ENCODE measurements around the gene CCL1.

DNA sequence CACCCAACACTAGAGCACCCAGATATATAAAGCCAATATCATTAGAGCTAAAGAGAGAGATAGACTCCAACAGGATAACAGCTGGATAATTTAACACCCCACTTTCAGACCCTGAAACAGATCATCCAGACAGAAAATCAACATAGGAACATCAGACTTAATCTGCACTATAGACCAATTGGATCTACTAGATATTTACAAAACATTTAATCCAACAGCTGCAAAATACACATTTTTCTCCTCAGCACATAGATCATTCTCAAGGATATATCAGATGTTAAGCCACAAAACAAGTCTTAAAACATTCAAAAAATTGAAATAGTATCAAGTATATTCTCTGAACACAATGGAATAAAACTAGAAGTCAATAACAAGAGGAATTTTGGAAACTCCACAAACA lies 10.8 kb downstream of the CCL1 start:
- no peak for TF ChIP-seq CSDC2 (CRISPR knock-in tag; IDR thresholded peaks at IDR 0.05)
- TF ChIP-seq, protein P1, sequence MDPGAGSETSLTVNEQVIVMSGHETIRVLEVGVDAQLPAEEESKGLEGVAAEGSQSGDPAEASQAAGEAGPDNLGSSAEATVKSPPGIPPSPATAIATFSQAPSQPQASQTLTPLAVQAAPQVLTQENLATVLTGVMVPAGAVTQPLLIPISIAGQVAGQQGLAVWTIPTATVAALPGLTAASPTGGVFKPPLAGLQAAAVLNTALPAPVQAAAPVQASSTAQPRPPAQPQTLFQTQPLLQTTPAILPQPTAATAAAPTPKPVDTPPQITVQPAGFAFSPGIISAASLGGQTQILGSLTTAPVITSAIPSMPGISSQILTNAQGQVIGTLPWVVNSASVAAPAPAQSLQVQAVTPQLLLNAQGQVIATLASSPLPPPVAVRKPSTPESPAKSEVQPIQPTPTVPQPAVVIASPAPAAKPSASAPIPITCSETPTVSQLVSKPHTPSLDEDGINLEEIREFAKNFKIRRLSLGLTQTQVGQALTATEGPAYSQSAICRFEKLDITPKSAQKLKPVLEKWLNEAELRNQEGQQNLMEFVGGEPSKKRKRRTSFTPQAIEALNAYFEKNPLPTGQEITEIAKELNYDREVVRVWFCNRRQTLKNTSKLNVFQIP (CRISPR knock-in tag; IDR thresholded peaks at IDR 0.05; ENCODE audit: borderline replicate concordance, low read depth) = no peak
- no peak for TF ChIP-seq ZFP30 (CRISPR knock-in tag; IDR thresholded peaks at IDR 0.05)
- no peak for TF ChIP-seq RARB (CRISPR knock-in tag; IDR thresholded peaks at IDR 0.05)
- no peak for TF ChIP-seq TCF4 (CRISPR knock-in tag; IDR thresholded peaks at IDR 0.05; ENCODE audit: borderline replicate concordance)
- no peak for TF ChIP-seq GLIS3 (CRISPR knock-in tag; IDR thresholded peaks at IDR 0.05)

Data from SK-N-SH treated with all-trans-retinoic acid at 6 μM for 48 hours (cell line).